ENCODE measurements around the gene ERFE. TPM values are rescaled to one million over a fixed set of nuclear protein-coding genes. Genes with fewer than 3 reads are reported as not detected.

ERFE gene
- polyA plus RNA-seq, 1 experiment = 2.9 TPM

DNA sequence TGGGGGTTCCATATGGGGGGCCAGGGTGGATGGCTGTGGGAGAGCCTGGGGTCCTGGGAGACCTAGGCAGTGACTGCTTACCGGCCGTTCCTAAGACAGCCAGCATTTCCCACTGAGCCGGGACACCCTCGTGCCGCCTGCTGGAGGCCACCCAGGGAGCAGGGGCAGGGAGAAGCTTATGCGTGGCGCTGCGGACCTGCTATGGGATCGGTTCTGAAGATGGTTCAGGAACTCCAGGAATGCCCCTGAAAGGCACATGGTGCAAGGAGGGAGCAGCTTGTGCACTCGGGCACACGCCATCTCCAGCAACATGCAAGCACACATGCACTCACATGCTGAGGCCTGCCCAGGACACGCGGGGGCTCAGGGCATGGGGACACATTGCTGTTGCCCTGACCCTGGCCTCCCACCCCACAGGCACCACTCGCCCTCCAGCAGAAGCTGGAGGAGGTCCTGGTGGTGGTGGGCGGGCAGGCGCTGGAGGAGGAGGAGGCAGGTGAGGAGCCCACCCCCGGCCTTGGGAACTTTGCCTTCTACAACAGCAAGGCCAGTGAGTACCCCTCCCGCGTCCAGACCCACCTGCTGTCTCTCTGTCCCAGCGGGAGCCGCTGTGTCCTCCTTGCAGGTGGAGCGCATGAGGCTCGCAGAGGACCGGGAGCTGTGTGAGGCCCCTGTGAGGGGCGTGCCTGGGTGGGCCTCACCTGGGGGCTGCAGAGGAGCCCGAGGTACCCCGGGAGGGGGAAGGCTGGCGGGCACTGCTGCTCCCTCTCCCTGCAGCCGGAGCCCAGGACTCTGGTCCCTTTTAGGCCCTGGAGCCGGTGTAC lies 16.2 kb upstream of the ERFE start:
- no peak for DNase-seq (ENCODE audit: low read depth)
- ChIA-PET CTCF (interaction anchor here (0.6 to 1.5 kb wide), 3 partner anchors 10 to 57 kb away, joined by 3 to 4 read pairs (median 4); no protein-coding TSS in a partner anchor), POLR2A (no interaction called here)
- no peaks in the 10 kb centered on the region for H3K27me3 ChIP-seq (ENCODE audit: control insufficient read depth, insufficient read depth, low read length)
- no peak overlapping the region for H3K4me3 ChIP-seq (ENCODE audit: low read depth, low read length)
- no peaks in the 10 kb centered on the region for H3K36me3 ChIP-seq (ENCODE audit: control insufficient read depth, insufficient read depth, low read length)
- TF ChIP-seq, protein P1, sequence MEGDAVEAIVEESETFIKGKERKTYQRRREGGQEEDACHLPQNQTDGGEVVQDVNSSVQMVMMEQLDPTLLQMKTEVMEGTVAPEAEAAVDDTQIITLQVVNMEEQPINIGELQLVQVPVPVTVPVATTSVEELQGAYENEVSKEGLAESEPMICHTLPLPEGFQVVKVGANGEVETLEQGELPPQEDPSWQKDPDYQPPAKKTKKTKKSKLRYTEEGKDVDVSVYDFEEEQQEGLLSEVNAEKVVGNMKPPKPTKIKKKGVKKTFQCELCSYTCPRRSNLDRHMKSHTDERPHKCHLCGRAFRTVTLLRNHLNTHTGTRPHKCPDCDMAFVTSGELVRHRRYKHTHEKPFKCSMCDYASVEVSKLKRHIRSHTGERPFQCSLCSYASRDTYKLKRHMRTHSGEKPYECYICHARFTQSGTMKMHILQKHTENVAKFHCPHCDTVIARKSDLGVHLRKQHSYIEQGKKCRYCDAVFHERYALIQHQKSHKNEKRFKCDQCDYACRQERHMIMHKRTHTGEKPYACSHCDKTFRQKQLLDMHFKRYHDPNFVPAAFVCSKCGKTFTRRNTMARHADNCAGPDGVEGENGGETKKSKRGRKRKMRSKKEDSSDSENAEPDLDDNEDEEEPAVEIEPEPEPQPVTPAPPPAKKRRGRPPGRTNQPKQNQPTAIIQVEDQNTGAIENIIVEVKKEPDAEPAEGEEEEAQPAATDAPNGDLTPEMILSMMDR (IDR thresholded peaks at IDR 0.05; ENCODE audit: insufficient read depth, low read depth, low read length) = no peak

DNA sequence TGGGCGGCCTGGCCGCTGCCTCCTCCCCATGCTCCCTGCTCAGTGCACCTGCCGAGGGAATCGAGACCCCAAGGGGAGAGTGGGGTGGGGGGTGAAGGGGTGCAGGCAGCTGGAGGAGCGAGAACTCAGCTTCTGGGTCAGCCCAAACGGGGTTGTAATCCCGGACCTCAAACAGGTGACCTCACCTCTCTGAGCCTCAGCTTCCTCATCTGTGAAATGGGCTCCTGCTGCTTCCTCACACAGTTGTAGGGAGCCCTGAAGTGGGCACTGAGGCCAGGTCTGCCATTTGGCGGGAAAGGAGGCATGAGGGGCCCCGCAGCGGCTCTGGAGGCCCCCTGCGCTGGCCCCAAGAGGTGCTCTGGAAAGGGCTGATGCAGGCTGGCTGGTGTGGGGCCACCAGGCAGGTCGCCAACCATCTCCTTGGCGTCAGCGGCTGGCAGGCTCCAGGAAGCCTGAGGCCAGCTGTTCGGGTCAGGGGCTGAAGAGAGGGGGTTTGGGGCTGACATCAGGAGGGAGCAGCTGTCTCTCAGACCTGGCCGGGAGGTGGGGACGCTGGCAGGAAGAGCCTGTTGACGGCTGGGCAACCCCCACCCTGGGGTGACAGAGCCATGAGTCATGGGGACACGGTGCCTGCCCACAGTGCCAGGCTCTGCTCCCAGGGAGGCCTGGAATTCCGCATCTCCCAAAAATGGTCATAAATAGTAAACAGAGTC lies 15.4 kb upstream of the ERFE start:
- Histone ChIP-seq H3K4me3 (ENCODE audit: low read depth, low read length) (no peak overlapping the region), H3K36me3 (ENCODE audit: control insufficient read depth, insufficient read depth, low read length) (no peaks in the 10 kb centered on the region), H3K27me3 (ENCODE audit: control insufficient read depth, insufficient read depth, low read length) (no peaks in the 10 kb centered on the region)
- TF ChIP-seq, protein P1 (IDR thresholded peaks at IDR 0.05; ENCODE audit: insufficient read depth, low read depth, low read length) = no peak
- no peak for DNase-seq (ENCODE audit: low read depth)
- ChIA-PET CTCF (interaction anchor here (0.6 to 1.5 kb wide), 3 partner anchors 10 to 24 kb away, joined by 3 to 4 read pairs (median 4); no protein-coding TSS in a partner anchor), POLR2A (no interaction called here)

DNA sequence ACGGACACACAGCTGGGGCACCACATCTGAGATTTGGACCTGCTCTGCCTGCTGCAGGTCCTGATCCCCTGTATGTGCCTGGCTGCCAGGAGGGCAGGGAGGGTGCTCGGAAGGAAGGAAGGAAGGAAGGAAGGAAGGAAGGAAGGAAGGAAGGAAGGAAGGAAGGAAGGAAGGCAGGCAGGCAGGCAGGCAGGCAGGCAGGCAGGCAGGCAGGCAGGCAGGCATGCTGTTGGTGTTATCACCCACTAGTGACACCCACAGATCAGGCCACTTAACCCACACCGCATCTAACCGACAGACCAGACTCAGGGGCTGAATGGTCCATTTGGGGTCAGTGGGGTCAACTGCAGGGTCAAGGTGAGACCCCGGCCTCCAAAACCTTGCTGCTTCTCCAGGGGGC lies 14.5 kb upstream of the ERFE start:
- CTCF ChIA-PET = interaction anchor here (0.6 kb wide), 1 partner anchor 11 kb away, joined by 3 read pairs; no protein-coding TSS in a partner anchor
- Histone ChIP-seq H3K27me3 (ENCODE audit: control insufficient read depth, insufficient read depth, low read length) (no peaks in the 10 kb centered on the region), H3K36me3 (ENCODE audit: control insufficient read depth, insufficient read depth, low read length) (no peaks in the 10 kb centered on the region), H3K4me3 (ENCODE audit: low read depth, low read length) (no peak overlapping the region)
- no peak for DNase-seq (ENCODE audit: low read depth)
- TF ChIP-seq, protein P1 (IDR thresholded peaks at IDR 0.05; ENCODE audit: insufficient read depth, low read depth, low read length) = no peak
- POLR2A ChIA-PET = no interaction called here

DNA sequence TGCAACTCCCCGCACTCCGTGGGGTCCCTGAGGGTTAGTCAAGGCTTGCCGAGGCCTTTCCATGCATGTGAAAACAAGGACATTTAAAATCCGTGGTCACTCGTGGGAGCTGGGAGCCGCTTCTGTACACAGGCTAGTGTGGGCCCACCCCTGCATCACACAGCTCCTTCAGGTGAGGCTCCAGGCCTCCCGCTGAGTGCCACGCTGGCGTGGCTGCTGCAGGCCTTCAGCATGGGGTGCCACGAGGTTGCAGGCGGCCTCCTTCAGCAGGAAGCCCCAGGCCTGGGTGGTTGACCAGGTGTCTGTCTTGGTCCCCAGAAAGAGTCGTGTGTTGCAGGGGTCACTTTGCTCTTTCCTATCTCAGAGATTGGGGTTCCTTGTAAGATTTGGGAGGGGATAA lies 13.7 kb upstream of the ERFE start:
- no peak for DNase-seq (ENCODE audit: low read depth)
- no peaks in the 10 kb centered on the region for H3K27me3 ChIP-seq (ENCODE audit: control insufficient read depth, insufficient read depth, low read length)
- ChIA-PET POLR2A (no interaction called here), CTCF (no interaction called here)
- H3K36me3 ChIP-seq (ENCODE audit: control insufficient read depth, insufficient read depth, low read length) = no peaks in the 10 kb centered on the region
- H3K4me3 ChIP-seq (ENCODE audit: low read depth, low read length) = no peak overlapping the region
- TF ChIP-seq, protein P1 (IDR thresholded peaks at IDR 0.05; ENCODE audit: insufficient read depth, low read depth, low read length) = no peak

DNA sequence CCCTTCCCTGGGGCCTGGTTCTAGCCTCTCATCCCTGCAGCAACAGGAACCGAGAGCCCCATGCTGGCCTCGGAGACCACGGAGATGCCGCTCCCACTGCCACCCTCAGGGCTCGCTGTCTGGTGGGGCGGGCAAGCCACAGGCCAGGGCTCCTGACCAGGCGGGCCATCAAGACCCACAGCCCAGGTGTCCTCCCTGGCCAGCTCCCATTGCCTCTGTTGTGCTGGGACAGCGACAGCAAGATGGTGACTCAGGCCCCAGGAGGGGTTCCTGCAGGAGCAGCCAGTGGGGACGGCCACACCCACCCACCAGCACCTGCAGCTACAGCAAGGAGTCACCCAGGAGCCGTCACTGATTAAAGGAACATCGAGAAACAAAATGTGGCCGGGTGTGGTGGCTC lies 12.9 kb upstream of the ERFE start:
- ChIA-PET CTCF (no interaction called here), POLR2A (no interaction called here)
- Histone ChIP-seq H3K36me3 (ENCODE audit: control insufficient read depth, insufficient read depth, low read length) (no peaks in the 10 kb centered on the region), H3K27me3 (ENCODE audit: control insufficient read depth, insufficient read depth, low read length) (no peaks in the 10 kb centered on the region), H3K4me3 (ENCODE audit: low read depth, low read length) (no peak overlapping the region)
- TF ChIP-seq, protein P1 (IDR thresholded peaks at IDR 0.05; ENCODE audit: insufficient read depth, low read depth, low read length) = no peak
- DNase-seq (ENCODE audit: low read depth) = no peak
